DND-41 (cell line): ENCODE data around the gene OTULINL.

Experiments
- ATAC-seq: fragments of 200-7000 bp; cut with Tn5 transposase; 3 replicates; pipeline ENCODE4 v1.9.1; 2021; ENCODE audit warnings: low read depth; ENCODE audit not compliant: insufficient read depth
- DNase-seq: peaks from one replicate; pipeline ENCODE4 v3.0.0-alpha.2; 2020
- H2AFZ ChIP-seq: 2 replicates; pipeline ENCODE4 v1.6.0; 2012; ENCODE audit warnings: low read depth, low read length
- H3K27ac ChIP-seq: 2 replicates; pipeline ENCODE4 v1.5.1; 2012; ENCODE audit warnings: low read length, inconsistent platforms
- H3K27me3 ChIP-seq: fragments of 200-600 bp; sonication (generic); 2 replicates; pipeline ENCODE4 v1.6.0; 2012; ENCODE audit warnings: low read length, mild to moderate bottlenecking, inconsistent platforms; ENCODE audit not compliant: insufficient read depth, poor library complexity
- H3K36me3 ChIP-seq: 2 replicates; pipeline ENCODE4 v1.5.1; 2012; ENCODE audit warnings: low read length, inconsistent platforms; ENCODE audit not compliant: insufficient read depth
- H3K4me1 ChIP-seq: 2 replicates; pipeline ENCODE4 v1.5.1; 2012; ENCODE audit warnings: mild to moderate bottlenecking, low read length; ENCODE audit not compliant: insufficient read depth
- H3K4me2 ChIP-seq: 2 replicates; pipeline ENCODE4 v1.6.0; 2012; ENCODE audit warnings: mild to moderate bottlenecking, moderate library complexity, low read length, inconsistent platforms; ENCODE audit not compliant: insufficient read depth
- H3K4me3 ChIP-seq, 2 experiments: fragments of 200-600 bp in 1 of 2; shearing (Covaris generic) in 1 of 2; 2 replicates each; pipeline ENCODE4 v1.5.1; 2012 to 2016; ENCODE audit warnings: inconsistent platforms in 2 of 2, low read length in 2 of 2, mild to moderate bottlenecking in 2 of 2, low read depth in 1 of 2, moderate library complexity in 1 of 2
- H3K79me2 ChIP-seq: 2 replicates; pipeline ENCODE4 v1.6.0; 2012; ENCODE audit warnings: low read length, inconsistent platforms; ENCODE audit not compliant: insufficient read depth
- H3K9ac ChIP-seq: 2 replicates; pipeline ENCODE4 v1.6.0; 2012; ENCODE audit warnings: low read depth, mild to moderate bottlenecking, inconsistent platforms, low read length, moderate library complexity
- H3K9me3 ChIP-seq: 2 replicates; pipeline ENCODE4 v1.5.1; 2012; ENCODE audit warnings: low read length, moderate library complexity, mild to moderate bottlenecking, inconsistent platforms; ENCODE audit not compliant: insufficient read depth, severe bottlenecking
- H4K20me1 ChIP-seq: 2 replicates; pipeline ENCODE4 v1.6.0; 2012; ENCODE audit warnings: low read length; ENCODE audit not compliant: insufficient read depth
- EZH2 ChIP-seq: IDR thresholded peaks from 3 replicates; pipeline ENCODE4 v1.6.1; 2012; ENCODE audit warnings: borderline replicate concordance, low read depth, mild to moderate bottlenecking, moderate library complexity, low read length, inconsistent platforms; ENCODE audit not compliant: severe bottlenecking
- TF ChIP-seq, protein P1 (sequence below): IDR thresholded peaks from 2 replicates; pipeline ENCODE4 v1.5.1; 2012; ENCODE audit warnings: borderline replicate concordance, low read length, moderate library complexity, mild to moderate bottlenecking; ENCODE audit not compliant: poor library complexity, severe bottlenecking; ENCODE audit errors: extremely low read depth

The OTULINL gene

DNA sequence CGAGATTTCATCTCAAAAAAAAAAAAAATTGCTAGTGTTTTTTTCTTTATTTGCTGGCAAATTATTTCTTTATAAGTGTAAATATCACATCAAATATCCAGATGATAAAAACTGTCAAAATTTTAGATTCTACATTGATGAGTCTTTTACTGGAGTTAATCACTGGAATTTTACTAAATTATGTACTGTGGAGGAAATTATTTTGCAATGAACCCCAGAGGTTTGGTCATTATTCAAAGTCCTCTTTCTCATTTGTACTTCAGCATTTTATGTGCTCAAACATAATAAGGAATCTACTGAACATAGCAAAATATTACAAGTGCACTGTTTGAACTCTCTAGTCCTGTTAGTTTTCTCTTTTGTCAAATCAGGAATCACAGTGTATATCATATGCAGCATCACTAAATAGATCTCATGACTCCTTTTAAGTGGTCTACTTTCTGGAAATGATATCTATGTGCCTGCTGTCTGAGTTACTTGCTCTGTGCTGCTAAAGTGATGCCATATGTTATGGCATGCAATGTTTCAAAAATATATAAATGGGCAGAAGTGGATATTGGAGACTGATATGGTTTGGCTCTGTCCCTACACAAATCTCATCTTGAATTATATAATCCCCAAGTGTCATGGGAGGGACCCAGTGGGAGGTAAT, 18.0 kb downstream of the OTULINL start:
- no peak for ATAC-seq
- no peak overlapping the region for H3K9ac ChIP-seq
- no peak overlapping the region for H3K27ac ChIP-seq
- no peak overlapping the region for H2AFZ ChIP-seq
- no peaks in the 10 kb centered on the region for H3K9me3 ChIP-seq
- no peak for TF ChIP-seq EZH2
- TF ChIP-seq, protein P1, sequence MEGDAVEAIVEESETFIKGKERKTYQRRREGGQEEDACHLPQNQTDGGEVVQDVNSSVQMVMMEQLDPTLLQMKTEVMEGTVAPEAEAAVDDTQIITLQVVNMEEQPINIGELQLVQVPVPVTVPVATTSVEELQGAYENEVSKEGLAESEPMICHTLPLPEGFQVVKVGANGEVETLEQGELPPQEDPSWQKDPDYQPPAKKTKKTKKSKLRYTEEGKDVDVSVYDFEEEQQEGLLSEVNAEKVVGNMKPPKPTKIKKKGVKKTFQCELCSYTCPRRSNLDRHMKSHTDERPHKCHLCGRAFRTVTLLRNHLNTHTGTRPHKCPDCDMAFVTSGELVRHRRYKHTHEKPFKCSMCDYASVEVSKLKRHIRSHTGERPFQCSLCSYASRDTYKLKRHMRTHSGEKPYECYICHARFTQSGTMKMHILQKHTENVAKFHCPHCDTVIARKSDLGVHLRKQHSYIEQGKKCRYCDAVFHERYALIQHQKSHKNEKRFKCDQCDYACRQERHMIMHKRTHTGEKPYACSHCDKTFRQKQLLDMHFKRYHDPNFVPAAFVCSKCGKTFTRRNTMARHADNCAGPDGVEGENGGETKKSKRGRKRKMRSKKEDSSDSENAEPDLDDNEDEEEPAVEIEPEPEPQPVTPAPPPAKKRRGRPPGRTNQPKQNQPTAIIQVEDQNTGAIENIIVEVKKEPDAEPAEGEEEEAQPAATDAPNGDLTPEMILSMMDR: no peak
- H3K27me3 ChIP-seq: no peaks in the 10 kb centered on the region
- H3K4me1 ChIP-seq: peaks cover 15% of the 10 kb centered on the region
- H3K36me3 ChIP-seq: no peaks in the 10 kb centered on the region
- H3K4me3 ChIP-seq: no peak overlapping the region
- H3K4me2 ChIP-seq: no peak overlapping the region
- no peak for DNase-seq
- no peaks in the 10 kb centered on the region for H3K79me2 ChIP-seq
- no peaks in the 10 kb centered on the region for H4K20me1 ChIP-seq

DNA sequence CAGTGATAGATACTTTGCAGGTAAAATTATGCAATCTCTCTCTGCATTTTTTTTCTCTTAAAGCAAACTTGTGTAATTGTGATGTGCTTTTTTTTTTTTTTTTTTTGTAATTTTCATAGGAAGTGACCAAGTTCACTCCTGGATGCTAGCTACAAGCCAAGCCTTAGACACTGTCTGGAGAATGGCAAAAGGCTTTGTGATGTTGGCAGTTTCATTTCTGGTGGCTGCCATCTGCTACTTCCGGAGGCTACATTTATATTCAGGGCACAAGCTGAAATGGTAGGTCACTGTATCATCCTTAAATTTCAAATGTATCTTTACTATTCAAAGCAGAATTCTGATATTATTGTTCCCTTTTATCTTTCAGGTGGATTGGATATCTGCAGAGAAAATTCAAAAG, 19.3 kb downstream of the OTULINL start:
- H3K4me2 ChIP-seq: no peak overlapping the region
- no peak overlapping the region for H3K4me3 ChIP-seq
- peaks cover 3% of the 10 kb centered on the region for H3K4me1 ChIP-seq
- ATAC-seq: no peak
- H3K27me3 ChIP-seq: no peaks in the 10 kb centered on the region
- no peak overlapping the region for H3K9ac ChIP-seq
- no peak overlapping the region for H3K27ac ChIP-seq
- H2AFZ ChIP-seq: no peak overlapping the region
- H3K79me2 ChIP-seq: no peaks in the 10 kb centered on the region
- no peaks in the 10 kb centered on the region for H4K20me1 ChIP-seq
- TF ChIP-seq, protein P1: no peak
- TF ChIP-seq EZH2: no peak
- no peaks in the 10 kb centered on the region for H3K9me3 ChIP-seq
- no peaks in the 10 kb centered on the region for H3K36me3 ChIP-seq
- no peak for DNase-seq

DNA sequence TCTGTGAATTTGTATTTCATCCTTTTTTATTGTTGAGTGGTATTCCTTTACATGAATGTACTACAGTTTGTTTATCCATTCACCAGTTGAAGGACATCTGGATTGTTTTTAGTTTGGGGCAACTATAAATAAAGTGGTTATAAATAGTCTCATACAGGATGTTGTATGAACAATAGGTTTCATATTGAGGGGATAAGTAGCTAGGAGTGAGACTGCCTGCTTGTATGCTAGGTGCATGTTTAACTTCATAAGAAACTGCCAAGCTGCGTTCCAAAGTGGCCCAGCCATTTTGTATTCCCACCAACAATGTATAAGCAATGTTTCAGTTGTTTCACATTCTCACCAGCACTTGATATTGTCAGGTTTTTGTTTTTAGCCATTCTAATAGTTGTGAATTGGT, 21.5 kb downstream of the OTULINL start:
- ATAC-seq (no peak), DNase-seq (no peak)
- no peaks in the 10 kb centered on the region for H4K20me1 ChIP-seq
- H3K9me3 ChIP-seq: no peaks in the 10 kb centered on the region
- no peak overlapping the region for H3K4me2 ChIP-seq
- no peak overlapping the region for H3K27ac ChIP-seq
- no peak overlapping the region for H3K9ac ChIP-seq
- H3K79me2 ChIP-seq: no peaks in the 10 kb centered on the region
- no peaks in the 10 kb centered on the region for H3K27me3 ChIP-seq
- H3K36me3 ChIP-seq: no peaks in the 10 kb centered on the region
- H2AFZ ChIP-seq: no peak overlapping the region
- TF ChIP-seq, protein P1: no peak
- H3K4me3 ChIP-seq: no peak overlapping the region
- H3K4me1 ChIP-seq: no peaks in the 10 kb centered on the region

DNA sequence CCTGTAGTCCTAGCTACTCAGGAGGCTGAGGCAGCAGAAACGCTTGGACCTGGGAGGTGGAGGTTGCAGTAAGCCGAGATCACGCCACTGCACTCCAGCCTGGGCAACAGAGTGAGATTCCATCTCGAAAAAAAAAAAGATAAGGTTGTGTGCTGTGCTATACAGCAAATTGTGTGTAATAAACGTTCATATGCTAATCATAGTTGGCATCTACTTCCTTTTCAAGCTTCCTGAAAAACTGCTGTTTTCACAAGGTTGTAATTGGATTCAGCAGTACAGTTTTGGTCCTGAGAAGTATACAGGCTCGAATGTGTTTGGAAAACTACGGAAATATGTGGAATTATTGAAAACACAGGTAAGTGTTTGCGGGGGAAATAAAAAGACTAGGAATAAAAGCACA, 25.5 kb downstream of the OTULINL start:
- H3K4me3 ChIP-seq: no peak overlapping the region
- no peaks in the 10 kb centered on the region for H3K36me3 ChIP-seq
- H3K79me2 ChIP-seq: no peaks in the 10 kb centered on the region
- H3K4me2 ChIP-seq: no peak overlapping the region
- H3K27ac ChIP-seq: no peak overlapping the region
- no peaks in the 10 kb centered on the region for H4K20me1 ChIP-seq
- H3K27me3 ChIP-seq: no peaks in the 10 kb centered on the region
- TF ChIP-seq, protein P1: no peak
- TF ChIP-seq EZH2: no peak
- no peaks in the 10 kb centered on the region for H3K9me3 ChIP-seq
- no peak overlapping the region for H2AFZ ChIP-seq
- H3K4me1 ChIP-seq: no peaks in the 10 kb centered on the region
- DNase-seq (no peak), ATAC-seq (no peak)
- no peak overlapping the region for H3K9ac ChIP-seq
